Transverse colon (tissue), 3 donors: ENCODE measurements around the gene LRRC75A.

Experiments used
- POLR2A ChIP-seq: fragments of 450-650 bp; IDR thresholded peaks from one replicate; pipeline ENCODE4 v1.6.1; 2016; ENCODE audit warnings: antibody characterized with exemption, mild to moderate bottlenecking, moderate library complexity
- TF ChIP-seq, protein P1 (sequence below), 5 experiments: fragments of 200-600 bp in 3 of 5; fragments of 450-650 bp in 2 of 5; sonication (generic) in 3 of 5; IDR thresholded peaks; 1 replicate in 2 of 5; 2 replicates in 3 of 5; pipeline ENCODE4 v1.5.1; 2016 to 2017; ENCODE audit warnings: antibody characterized with exemption in 5 of 5, inconsistent platforms in 3 of 5, mild to moderate bottlenecking in 2 of 5, moderate library complexity in 1 of 5

DNA sequence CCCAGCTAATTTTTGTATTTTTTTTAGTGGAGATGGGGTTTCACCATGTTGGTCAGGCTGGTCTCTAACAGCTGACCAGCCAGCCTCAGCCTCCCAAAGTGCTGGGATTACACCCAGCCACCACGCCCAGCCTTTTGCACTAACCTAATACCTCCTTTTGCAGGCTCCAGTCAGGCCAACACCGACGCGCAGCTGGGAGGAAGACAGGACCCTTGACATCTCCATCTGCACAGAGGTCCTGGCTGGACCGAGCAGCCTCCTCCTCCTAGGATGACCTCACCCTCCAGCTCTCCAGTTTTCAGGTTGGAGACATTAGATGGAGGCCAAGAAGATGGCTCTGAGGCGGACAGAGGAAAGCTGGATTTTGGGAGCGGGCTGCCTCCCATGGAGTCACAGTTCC is 74.6 kb downstream of the LRRC75A start:
- TF ChIP-seq, protein P1, sequence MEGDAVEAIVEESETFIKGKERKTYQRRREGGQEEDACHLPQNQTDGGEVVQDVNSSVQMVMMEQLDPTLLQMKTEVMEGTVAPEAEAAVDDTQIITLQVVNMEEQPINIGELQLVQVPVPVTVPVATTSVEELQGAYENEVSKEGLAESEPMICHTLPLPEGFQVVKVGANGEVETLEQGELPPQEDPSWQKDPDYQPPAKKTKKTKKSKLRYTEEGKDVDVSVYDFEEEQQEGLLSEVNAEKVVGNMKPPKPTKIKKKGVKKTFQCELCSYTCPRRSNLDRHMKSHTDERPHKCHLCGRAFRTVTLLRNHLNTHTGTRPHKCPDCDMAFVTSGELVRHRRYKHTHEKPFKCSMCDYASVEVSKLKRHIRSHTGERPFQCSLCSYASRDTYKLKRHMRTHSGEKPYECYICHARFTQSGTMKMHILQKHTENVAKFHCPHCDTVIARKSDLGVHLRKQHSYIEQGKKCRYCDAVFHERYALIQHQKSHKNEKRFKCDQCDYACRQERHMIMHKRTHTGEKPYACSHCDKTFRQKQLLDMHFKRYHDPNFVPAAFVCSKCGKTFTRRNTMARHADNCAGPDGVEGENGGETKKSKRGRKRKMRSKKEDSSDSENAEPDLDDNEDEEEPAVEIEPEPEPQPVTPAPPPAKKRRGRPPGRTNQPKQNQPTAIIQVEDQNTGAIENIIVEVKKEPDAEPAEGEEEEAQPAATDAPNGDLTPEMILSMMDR (IDR thresholded peaks at IDR 0.05), result no peak
- no peak for TF ChIP-seq POLR2A
